Measurements from ENCODE around the gene AKR7A2. TPM values are rescaled to one million over a fixed set of nuclear protein-coding genes. Genes with fewer than 3 reads are reported as not detected.

The AKR7A2 gene
- polyA plus RNA-seq, 3 donors, result 19.5 to 117 (median 89.3) TPM

GRCh38 chr1:19322481-19322880, 10.5 kb upstream of the AKR7A2 start:
- Histone ChIP-seq H3K9ac (ENCODE audit: insufficient read depth, low read length, poor library complexity, severe bottlenecking) (no peak overlapping the region), H3K27me3 (ENCODE audit: control insufficient read depth in 2 of 2, insufficient read depth in 2 of 2, low read length in 2 of 2) (no peaks in the 10 kb centered on the region), H3K79me2 (ENCODE audit: insufficient read depth, low read length) (peaks cover 43% of the 10 kb centered on the region), H3K4me3 (replicated peaks in 1 of 3; ENCODE audit: low read depth in 2 of 3, low read length in 3 of 3) (no peak overlapping the region), H3K9me3 (replicated peaks in 1 of 2; ENCODE audit: control insufficient read depth in 1 of 2, insufficient read depth in 1 of 2, low read length in 2 of 2) (no peaks in the 10 kb centered on the region), H4K20me1 (ENCODE audit: insufficient read depth, low read length) (peaks cover 11% of the 10 kb centered on the region), H3K27ac (ENCODE audit: low read depth in 1 of 2, low read length in 2 of 2) (peak overlapping the region in 1 of 2 donors; percentile 17), H2AFZ (ENCODE audit: insufficient read depth, low read depth, low read length, poor library complexity, severe bottlenecking) (no peak overlapping the region), H3K4me2 (replicated peaks; ENCODE audit: extremely low read depth, low read length, poor library complexity, severe bottlenecking) (peak overlapping the region; percentile 17), H3K4me1 (ENCODE audit: control insufficient read depth in 1 of 2, insufficient read depth in 2 of 2, low read length in 2 of 2) (peaks cover 27 to 42% of the 10 kb centered on the region in 2 donors), H3K36me3 (replicated peaks in 1 of 2; ENCODE audit: control insufficient read depth in 1 of 2, insufficient read depth in 2 of 2, low read length in 2 of 2) (peaks cover 42 to 60% of the 10 kb centered on the region in 2 donors)
- WGBS (ENCODE audit: insufficient coverage), result 16% methylated on average over 10 of the region's 10 CpGs
- Mint-ChIP-seq H3K4me1 (peaks cover 35% of the 10 kb centered on the region), H3K27ac (peak overlapping the region in 5 of 7 donors; percentile 5 to 74 (median 54)), H3K36me3 (peaks cover 61 to 85% of the 10 kb centered on the region in 2 donors), H3K4me3 (peak overlapping the region in 1 of 2 donors; percentile 59), H3K27me3 (ENCODE audit: low read depth in 3 of 3) (peaks cover 0 to 3% (median 0%) of the 10 kb centered on the region in 3 donors), H3K9me3 (peaks cover 0 to 1% (median 0%) of the 10 kb centered on the region in 7 donors)
- intact Hi-C loops (cut with micrococcal nuclease), result no loop called here
- peak in 2 of 3 donors; percentile 30 to 59 for DNase-seq
- no peak for TF ChIP-seq CTCF (IDR thresholded peaks at IDR 0.05)

- Histone ChIP-seq H3K4me2 (replicated peaks; ENCODE audit: extremely low read depth, low read length, poor library complexity, severe bottlenecking) (no peak overlapping the region), H3K36me3 (replicated peaks in 1 of 2; ENCODE audit: control insufficient read depth in 1 of 2, insufficient read depth in 2 of 2, low read length in 2 of 2) (peaks cover 33 to 51% of the 10 kb centered on the region in 2 donors), H4K20me1 (ENCODE audit: insufficient read depth, low read length) (peaks cover 22% of the 10 kb centered on the region), H2AFZ (ENCODE audit: insufficient read depth, low read depth, low read length, poor library complexity, severe bottlenecking) (no peak overlapping the region), H3K9me3 (replicated peaks in 1 of 2; ENCODE audit: control insufficient read depth in 1 of 2, insufficient read depth in 1 of 2, low read length in 2 of 2) (no peaks in the 10 kb centered on the region), H3K9ac (ENCODE audit: insufficient read depth, low read length, poor library complexity, severe bottlenecking) (no peak overlapping the region), H3K4me1 (ENCODE audit: control insufficient read depth in 1 of 2, insufficient read depth in 2 of 2, low read length in 2 of 2) (peaks cover 41 to 57% of the 10 kb centered on the region in 2 donors), H3K27ac (ENCODE audit: low read depth in 1 of 2, low read length in 2 of 2) (no peak overlapping the region), H3K79me2 (ENCODE audit: insufficient read depth, low read length) (peaks cover 57% of the 10 kb centered on the region), H3K27me3 (ENCODE audit: control insufficient read depth in 2 of 2, insufficient read depth in 2 of 2, low read length in 2 of 2) (no peaks in the 10 kb centered on the region), H3K4me3 (replicated peaks in 1 of 3; ENCODE audit: low read depth in 2 of 3, low read length in 3 of 3) (no peak overlapping the region)
- WGBS (ENCODE audit: insufficient coverage), result 90% methylated on average over 2 of the region's 3 CpGs
- no peak for TF ChIP-seq CTCF (IDR thresholded peaks at IDR 0.05)
- Mint-ChIP-seq H3K9me3 (peaks cover 0 to 1% (median 0%) of the 10 kb centered on the region in 7 donors), H3K4me1 (peaks cover 47% of the 10 kb centered on the region), H3K27me3 (ENCODE audit: low read depth in 3 of 3) (peaks cover 0 to 3% (median 0%) of the 10 kb centered on the region in 3 donors), H3K27ac (peak overlapping the region in 1 of 7 donors; percentile 8), H3K4me3 (no peak overlapping the region), H3K36me3 (peaks cover 50 to 78% of the 10 kb centered on the region in 2 donors)
- intact Hi-C loops (cut with micrococcal nuclease), result no loop called here
- no peak for DNase-seq
These were observed 9.1 kb upstream of the AKR7A2 start for GRCh38 chr1:19321071-19321470.
